ENCODE data around the gene STARD13.
A peak's percentile ranks its signal among the peaks of the same experiment; 100 is the strongest.

Gene STARD13

GRCh38 chr13:33089311-33089710, 196.2 kb downstream of the STARD13 start:
- Histone ChIP-seq H4K20me1 (no peaks in the 10 kb centered on the region), H3K4me3 (no peak overlapping the region), H3K27ac (no peak overlapping the region), H3K27me3 (no peaks in the 10 kb centered on the region), H3K9ac (no peak overlapping the region), H3K4me1 (no peaks in the 10 kb centered on the region), H3K4me2 (no peak overlapping the region), H3K36me3 (no peaks in the 10 kb centered on the region), H3K9me3 (no peaks in the 10 kb centered on the region)
- TF ChIP-seq Cebpa-rat (IDR thresholded peaks at IDR 0.05) = no peak

DNA sequence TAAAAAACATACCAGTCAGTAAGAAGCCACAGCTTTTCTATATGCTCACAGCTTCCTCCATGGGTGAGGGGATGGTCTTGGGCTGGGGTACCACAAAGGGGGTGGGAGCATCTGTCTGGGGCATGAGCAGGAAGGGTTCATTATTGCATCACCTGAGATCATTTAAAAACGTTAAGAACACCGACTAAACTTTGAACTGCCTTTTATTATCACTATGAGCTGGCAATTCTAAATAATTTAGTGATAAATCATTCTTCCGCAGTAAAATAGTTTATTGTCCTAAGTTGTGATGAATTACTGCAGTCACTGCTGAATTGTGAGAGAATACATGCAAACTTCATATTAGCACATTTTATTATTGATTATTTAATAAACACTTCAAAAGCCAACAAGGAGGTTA, 197.8 kb downstream of the STARD13 start:
- Histone ChIP-seq H3K4me3 (no peak overlapping the region), H3K36me3 (no peaks in the 10 kb centered on the region), H3K4me1 (no peaks in the 10 kb centered on the region), H3K9ac (no peak overlapping the region), H3K9me3 (no peaks in the 10 kb centered on the region), H4K20me1 (no peaks in the 10 kb centered on the region), H3K4me2 (no peak overlapping the region), H3K27me3 (no peaks in the 10 kb centered on the region), H3K27ac (no peak overlapping the region)
- TF ChIP-seq Cebpa-rat (IDR thresholded peaks at IDR 0.05) = no peak

DNA sequence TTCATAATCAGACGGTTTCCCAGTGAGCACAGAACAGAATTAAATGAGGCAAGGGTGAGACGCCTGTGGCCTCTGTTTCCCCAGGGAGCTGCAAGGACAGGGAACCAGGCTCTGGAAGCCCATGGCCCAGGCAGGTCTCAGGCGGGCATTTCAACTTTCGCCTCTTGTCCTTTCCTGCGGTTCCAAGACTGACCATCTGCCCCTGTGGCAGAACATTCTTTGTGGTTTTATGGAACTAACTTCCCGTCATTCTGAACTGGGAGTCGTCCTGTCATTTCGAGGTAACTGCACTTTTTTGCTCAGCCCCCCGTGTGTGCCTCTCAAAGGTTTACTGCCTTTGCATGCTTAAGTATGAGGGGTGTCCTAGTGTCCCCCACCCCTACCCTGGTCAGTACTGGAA, 198.5 kb downstream of the STARD13 start:
- Histone ChIP-seq H3K4me1 (no peaks in the 10 kb centered on the region), H4K20me1 (no peaks in the 10 kb centered on the region), H3K27me3 (no peaks in the 10 kb centered on the region), H3K9ac (no peak overlapping the region), H3K4me3 (no peak overlapping the region), H3K4me2 (no peak overlapping the region), H3K27ac (no peak overlapping the region), H3K9me3 (no peaks in the 10 kb centered on the region), H3K36me3 (no peaks in the 10 kb centered on the region)
- no peak for TF ChIP-seq Cebpa-rat (IDR thresholded peaks at IDR 0.05)

DNA sequence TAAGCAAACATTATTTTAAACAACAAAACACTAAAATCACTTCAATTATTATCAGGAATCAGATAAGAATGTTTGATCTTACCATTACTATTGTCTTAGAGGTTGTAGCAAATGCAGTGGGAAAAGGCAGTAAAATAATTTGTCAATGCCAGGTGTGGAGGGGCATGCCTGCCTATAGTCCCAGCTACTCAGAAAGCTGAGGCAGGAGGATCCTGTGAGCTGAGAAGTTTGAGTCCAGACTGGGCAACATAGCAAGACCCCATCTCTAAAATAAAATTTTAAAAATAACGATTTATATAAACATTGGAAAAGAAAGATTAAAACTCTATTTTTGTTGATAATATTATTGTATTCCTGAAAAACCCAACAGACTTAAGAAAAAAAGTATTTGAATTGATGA, 202.5 kb downstream of the STARD13 start:
- Histone ChIP-seq H3K36me3 (no peaks in the 10 kb centered on the region), H3K4me2 (no peak overlapping the region)

DNA sequence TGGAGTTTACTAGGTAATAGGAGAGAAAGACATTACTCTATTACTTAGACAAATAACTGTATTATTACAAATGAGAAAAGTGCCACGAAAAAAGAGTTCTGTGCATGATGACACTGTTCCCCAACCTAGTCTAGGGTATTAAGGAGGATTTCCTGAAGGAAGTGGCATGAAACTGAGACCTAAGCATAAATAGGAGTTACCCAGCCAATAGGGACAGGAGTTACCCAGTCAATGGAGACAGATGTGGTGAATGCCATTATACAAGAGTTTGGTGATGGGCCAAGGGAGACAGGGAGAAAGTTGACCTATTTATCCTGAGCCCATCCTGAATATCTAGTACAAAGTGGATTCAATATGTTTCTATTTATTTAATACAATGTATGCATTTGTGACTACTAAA, 203.9 kb downstream of the STARD13 start:
- H3K9ac ChIP-seq = no peak overlapping the region
- H3K4me1 ChIP-seq = peaks cover 23% of the 10 kb centered on the region
- H3K27me3 ChIP-seq = no peaks in the 10 kb centered on the region
- H3K36me3 ChIP-seq = no peaks in the 10 kb centered on the region
- H3K4me2 ChIP-seq = peak overlapping the region; percentile 39
- TF ChIP-seq Cebpa-rat (IDR thresholded peaks at IDR 0.05) = no peak
- H3K9me3 ChIP-seq = 0 out of 2 replicates have a peak, but pooled peaks cover 4% of the 10 kb centered on the region
- no peaks in the 10 kb centered on the region for H4K20me1 ChIP-seq
- no peak overlapping the region for H3K4me3 ChIP-seq
- no peak overlapping the region for H3K27ac ChIP-seq

More for the DNA sequence above, 202.5 kb downstream of the STARD13 start:
- H3K27ac ChIP-seq = no peak overlapping the region
- no peak overlapping the region for H3K4me3 ChIP-seq
- no peaks in the 10 kb centered on the region for H4K20me1 ChIP-seq
- no peak overlapping the region for H3K9ac ChIP-seq
- 0 out of 2 replicates have a peak, but pooled peaks cover 4% of the 10 kb centered on the region for H3K9me3 ChIP-seq
- H3K4me1 ChIP-seq = peaks cover 23% of the 10 kb centered on the region
- TF ChIP-seq Cebpa-rat (IDR thresholded peaks at IDR 0.05) = no peak
- H3K27me3 ChIP-seq = no peaks in the 10 kb centered on the region

DNA sequence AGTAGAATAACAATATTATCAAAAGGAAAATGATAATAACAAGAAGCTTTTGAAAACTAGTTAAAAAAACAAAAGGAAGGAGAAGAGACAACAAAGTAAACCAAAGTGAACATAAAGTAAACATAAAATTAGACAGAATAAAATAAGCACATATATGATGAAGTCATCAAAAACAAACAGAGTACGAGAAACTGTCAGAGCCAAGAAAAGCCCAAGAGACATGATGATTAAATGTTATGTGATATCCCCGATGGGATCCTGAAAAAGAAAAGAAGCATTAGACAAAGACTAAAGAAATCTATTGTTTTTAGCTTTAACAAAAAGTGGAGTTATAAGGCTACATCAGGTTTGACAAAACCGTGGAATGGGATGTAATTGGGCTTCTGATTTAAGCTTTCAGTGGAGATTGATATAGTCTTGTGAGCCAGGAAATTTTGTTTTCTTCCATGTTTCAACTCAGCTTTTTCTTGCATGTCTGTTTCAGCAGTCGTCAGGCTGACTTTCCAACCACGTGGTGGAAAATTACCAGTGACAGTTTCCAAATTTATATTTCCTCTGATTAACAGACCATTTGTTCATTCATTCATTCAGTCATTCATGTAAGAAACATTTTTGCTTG, 204.5 kb downstream of the STARD13 start:
- no peaks in the 10 kb centered on the region for H4K20me1 ChIP-seq
- 0 out of 2 replicates have a peak overlapping the region, but pooled peaks have one; percentile 19 for H3K27ac ChIP-seq
- TF ChIP-seq Cebpa-rat (IDR thresholded peaks at IDR 0.05) = no peak
- 0 out of 2 replicates have a peak, but pooled peaks cover 4% of the 10 kb centered on the region for H3K9me3 ChIP-seq
- no peaks in the 10 kb centered on the region for H3K27me3 ChIP-seq
- H3K4me1 ChIP-seq = peaks cover 23% of the 10 kb centered on the region
- peak overlapping the region; percentile 39 for H3K4me2 ChIP-seq
- H3K4me3 ChIP-seq = no peak overlapping the region
- H3K36me3 ChIP-seq = no peaks in the 10 kb centered on the region
- no peak overlapping the region for H3K9ac ChIP-seq

DNA sequence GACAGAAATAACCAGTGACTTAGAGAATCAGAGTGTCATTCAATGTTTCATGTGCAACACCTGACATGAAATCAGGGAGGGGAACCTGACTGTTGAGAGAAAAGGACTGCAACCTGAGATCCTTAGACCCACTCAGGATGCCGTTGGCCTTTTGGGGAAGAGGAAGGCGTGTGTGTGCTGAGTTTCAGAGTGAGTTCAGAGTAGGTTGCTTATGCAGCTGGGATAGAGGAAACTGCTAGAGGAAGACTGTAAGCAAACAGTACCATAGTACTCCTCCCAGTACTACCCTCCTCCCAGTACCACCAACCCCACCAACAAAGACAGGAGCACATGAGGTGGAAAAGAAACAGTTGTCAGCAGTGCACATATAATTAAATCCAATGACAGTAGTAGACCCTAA, 205.6 kb downstream of the STARD13 start:
- Histone ChIP-seq H3K36me3 (no peaks in the 10 kb centered on the region), H3K4me3 (no peak overlapping the region), H3K27me3 (no peaks in the 10 kb centered on the region), H3K27ac (no peak overlapping the region; the same call in 1 of the 2 replicates), H3K4me2 (peak overlapping the region; percentile 33; the same call in 1 of the 2 replicates), H3K4me1 (peaks cover 23% of the 10 kb centered on the region), H3K9me3 (0 out of 2 replicates have a peak, but pooled peaks cover 4% of the 10 kb centered on the region), H3K9ac (no peak overlapping the region), H4K20me1 (no peaks in the 10 kb centered on the region)
- no peak for TF ChIP-seq Cebpa-rat (IDR thresholded peaks at IDR 0.05)

DNA sequence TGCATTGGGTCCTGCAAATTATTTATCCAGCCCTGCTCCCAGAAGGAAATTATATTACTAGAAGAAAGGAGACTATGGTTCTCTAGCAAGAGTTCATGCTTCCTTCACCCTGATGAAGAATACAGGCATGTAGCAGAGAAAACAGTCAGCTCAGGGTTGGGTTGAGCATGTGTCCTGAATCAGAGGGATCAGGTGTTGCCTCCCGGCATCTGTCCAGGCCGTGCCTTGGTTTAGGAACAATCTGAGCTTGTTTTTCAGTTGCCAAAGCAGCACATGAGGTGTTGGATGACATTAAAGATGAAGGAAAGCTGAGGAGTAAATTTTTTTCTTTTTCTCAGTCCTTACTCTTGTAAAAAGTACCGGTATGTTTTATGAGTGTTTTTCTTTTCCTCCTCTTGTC, 207.3 kb downstream of the STARD13 start:
- Histone ChIP-seq H3K9ac (no peak overlapping the region), H3K9me3 (0 out of 2 replicates have a peak, but pooled peaks cover 4% of the 10 kb centered on the region), H4K20me1 (no peaks in the 10 kb centered on the region), H3K27me3 (no peaks in the 10 kb centered on the region), H3K27ac (no peak overlapping the region), H3K4me3 (no peak overlapping the region), H3K36me3 (no peaks in the 10 kb centered on the region), H3K4me2 (no peak overlapping the region), H3K4me1 (peaks cover 23% of the 10 kb centered on the region)
- no peak for TF ChIP-seq Cebpa-rat (IDR thresholded peaks at IDR 0.05)

DNA sequence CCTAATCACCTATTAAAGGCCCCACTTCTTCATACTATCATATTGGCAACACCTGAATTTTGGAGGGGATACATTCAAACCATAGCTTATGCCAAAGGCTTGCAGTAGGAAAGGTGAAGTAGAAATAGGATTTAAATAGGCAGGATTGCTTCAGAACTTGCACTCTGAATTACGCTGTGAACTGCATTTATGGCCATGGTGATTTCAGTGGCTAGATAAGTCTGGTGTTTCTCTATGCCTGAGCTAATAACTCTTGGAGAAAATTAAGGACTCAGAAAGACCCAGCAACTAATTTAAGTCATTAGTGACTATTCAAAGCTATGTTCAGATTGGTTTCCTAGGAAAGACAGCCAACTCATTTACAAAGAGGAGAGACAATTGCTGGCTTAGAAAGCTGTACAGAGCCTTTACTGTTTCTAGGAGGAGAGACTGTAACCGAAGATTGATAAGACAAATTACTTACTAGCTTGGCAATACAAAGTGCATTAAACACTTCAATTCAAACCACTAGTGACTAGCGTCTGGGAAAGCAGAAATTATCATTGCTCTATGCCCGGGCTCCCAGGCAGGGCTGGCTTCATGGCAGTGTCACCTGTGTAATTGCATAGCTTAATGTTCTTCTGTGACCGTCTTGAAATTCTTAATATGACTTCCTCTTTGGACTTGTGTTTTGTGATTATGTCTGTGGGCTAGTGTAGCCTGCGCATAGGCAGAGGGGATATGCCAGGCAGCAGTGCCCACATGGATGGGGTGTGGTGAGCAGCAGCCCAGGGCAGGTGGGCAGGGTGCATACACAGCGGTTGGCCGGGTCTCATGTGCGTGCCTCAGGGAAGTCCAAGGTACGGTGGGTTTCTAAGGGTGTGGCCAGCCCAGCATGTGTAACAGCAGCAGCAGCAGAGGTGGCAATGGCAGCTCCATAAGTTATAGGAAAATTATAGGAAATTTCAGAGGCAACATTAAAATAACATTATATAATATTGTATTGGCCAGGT, 209.3 kb downstream of the STARD13 start:
- H3K27ac ChIP-seq = no peak overlapping the region
- no peak overlapping the region for H3K4me2 ChIP-seq
- no peak overlapping the region for H3K4me3 ChIP-seq
- 0 out of 2 replicates have a peak, but pooled peaks cover 4% of the 10 kb centered on the region for H3K9me3 ChIP-seq
- H3K4me1 ChIP-seq = peaks cover 16% of the 10 kb centered on the region
- no peak overlapping the region for H3K9ac ChIP-seq
- H3K36me3 ChIP-seq = no peaks in the 10 kb centered on the region
- no peaks in the 10 kb centered on the region for H3K27me3 ChIP-seq
- no peak for TF ChIP-seq Cebpa-rat (IDR thresholded peaks at IDR 0.05)
- no peaks in the 10 kb centered on the region for H4K20me1 ChIP-seq

- H3K4me2 ChIP-seq = no peak overlapping the region
- H3K4me1 ChIP-seq = no peaks in the 10 kb centered on the region
- no peak overlapping the region for H3K27ac ChIP-seq
- no peaks in the 10 kb centered on the region for H3K36me3 ChIP-seq
- no peaks in the 10 kb centered on the region for H3K9me3 ChIP-seq
- H3K27me3 ChIP-seq = no peaks in the 10 kb centered on the region
- H3K9ac ChIP-seq = no peak overlapping the region
- no peak overlapping the region for H3K4me3 ChIP-seq
- TF ChIP-seq Cebpa-rat (IDR thresholded peaks at IDR 0.05) = no peak
- no peaks in the 10 kb centered on the region for H4K20me1 ChIP-seq
These were observed 212.2 kb downstream of the STARD13 start for GRCh38 chr13:33073338-33073737.

All from BLaER1 (cell line).